Mammary epithelial cell (primary cell): ENCODE measurements around the gene SESTD1.

Experiments used
- CTCF ChIP-seq, 2 donors: IDR thresholded peaks in 1 of 2; conservative IDR thresholded peaks in 1 of 2; 2 replicates each; pipeline ENCODE4 v1.5.1; 2011 to 2012; ENCODE audit warnings: inconsistent platforms in 2 of 2, low read length in 2 of 2, mild to moderate bottlenecking in 2 of 2, control low read depth in 1 of 2, low read depth in 1 of 2; ENCODE audit not compliant: insufficient read depth in 1 of 2; ENCODE audit errors: extremely low read depth in 1 of 2
- EZH2 ChIP-seq: IDR thresholded peaks from 2 replicates; pipeline ENCODE4 v1.6.1; 2012; ENCODE audit warnings: low read length, inconsistent platforms, borderline replicate concordance

- no peak for TF ChIP-seq CTCF (conservative IDR thresholded peaks at IDR 0.05 in 1 of 2, IDR thresholded peaks at IDR 0.05 in 1 of 2; ENCODE audit: extremely low read depth in 1 of 2, insufficient read depth in 1 of 2, low read depth in 1 of 2, low read length in 2 of 2)
- TF ChIP-seq EZH2: no peak
These were observed 53.3 kb downstream of the SESTD1 start for GRCh38 chr2:179211355-179211754.
